Osteoblast (primary cell): ENCODE data around the gene CCR6. TPM values are rescaled to one million over a fixed set of nuclear protein-coding genes. Genes with fewer than 3 reads are reported as not detected.
"Not testable (repeated sequence)": the region's sequence is repeated elsewhere in the genome, so short reads cannot be mapped to it uniquely, and the experiment has no call there.

ENCODE experiments used
- DNase-seq: peaks from one replicate; pipeline ENCODE4 v3.0.0; 2011; ENCODE audit warnings: low spot score, mixed read lengths; ENCODE audit not compliant: insufficient read length; ENCODE audit errors: missing footprints
- H2AFZ ChIP-seq: 2 replicates; pipeline ENCODE4 v1.6.0; 2011; ENCODE audit warnings: mild to moderate bottlenecking, low read length
- H3K27ac ChIP-seq: 2 replicates; pipeline ENCODE4 v1.5.1; 2011; ENCODE audit warnings: mild to moderate bottlenecking, low read depth, low read length, moderate library complexity
- H3K27me3 ChIP-seq: 2 replicates; pipeline ENCODE4 v1.6.0; 2012; ENCODE audit warnings: mild to moderate bottlenecking, control low read depth, inconsistent platforms, low read length, moderate library complexity; ENCODE audit not compliant: insufficient read depth
- H3K36me3 ChIP-seq: 2 replicates; pipeline ENCODE4 v1.5.1; 2011; ENCODE audit warnings: mild to moderate bottlenecking, low read length, control low read depth, moderate library complexity; ENCODE audit not compliant: insufficient read depth
- H3K4me1 ChIP-seq: 2 replicates; pipeline ENCODE4 v1.5.1; 2011; ENCODE audit warnings: mild to moderate bottlenecking, low read length, control low read depth, moderate library complexity; ENCODE audit not compliant: insufficient read depth
- H3K4me2 ChIP-seq: 2 replicates; pipeline ENCODE4 v1.6.0; 2011; ENCODE audit warnings: mild to moderate bottlenecking, low read length; ENCODE audit not compliant: insufficient read depth
- H3K4me3 ChIP-seq: fragments of 200-600 bp; sonication (generic); 3 replicates; pipeline ENCODE4 v1.5.1; 2012; ENCODE audit warnings: mild to moderate bottlenecking, low read length, inconsistent platforms; ENCODE audit not compliant: insufficient read depth
- H3K79me2 ChIP-seq: 2 replicates; pipeline ENCODE4 v1.6.0; 2012; ENCODE audit warnings: mild to moderate bottlenecking, low read length, control low read depth, inconsistent platforms; ENCODE audit not compliant: insufficient read depth
- H3K9me3 ChIP-seq: 2 replicates; pipeline ENCODE4 v1.5.1; 2011; ENCODE audit warnings: low read depth, low read length, control low read depth
- H4K20me1 ChIP-seq: 2 replicates; pipeline ENCODE4 v1.6.0; 2012; ENCODE audit warnings: mild to moderate bottlenecking, low read length, control low read depth; ENCODE audit not compliant: insufficient read depth
- CTCF ChIP-seq: IDR thresholded peaks from 2 replicates; pipeline ENCODE4 v1.5.1; 2011; ENCODE audit warnings: mild to moderate bottlenecking, low read depth, low read length, moderate library complexity; ENCODE audit errors: extremely low read depth
- total RNA-seq: library from RNA; depleted of rRNA; stranded (reverse); fragments of >200 nt; gene quantifications from 2 replicates; pipeline ENCODE4 v1.2.3, GENCODE V29; 2012

CCR6 gene
- total RNA-seq, 1 donor: not detected

GRCh38 chr6:167079853-167080297, 43.0 kb upstream of the CCR6 start:
- Histone ChIP-seq H3K79me2 (no peaks in the 10 kb centered on the region), H3K4me2 (no peak overlapping the region), H4K20me1 (no peaks in the 10 kb centered on the region), H3K27ac (no peak overlapping the region), H3K4me1 (no peaks in the 10 kb centered on the region), H3K9me3 (no peaks in the 10 kb centered on the region), H3K4me3 (no peak overlapping the region), H3K27me3 (no peaks in the 10 kb centered on the region), H3K36me3 (no peaks in the 10 kb centered on the region), H2AFZ (no peak overlapping the region)
- DNase-seq: no peak
- no peak for TF ChIP-seq CTCF

GRCh38 chr6:167087857-167088354, 35.0 kb upstream of the CCR6 start:
- H3K4me1 ChIP-seq: no peaks in the 10 kb centered on the region
- H3K9me3 ChIP-seq: no peaks in the 10 kb centered on the region
- no peak for DNase-seq
- no peaks in the 10 kb centered on the region for H3K27me3 ChIP-seq
- H3K36me3 ChIP-seq: no peaks in the 10 kb centered on the region
- no peak overlapping the region for H3K27ac ChIP-seq
- no peaks in the 10 kb centered on the region for H3K79me2 ChIP-seq
- H2AFZ ChIP-seq: no peak overlapping the region
- no peak overlapping the region for H3K4me3 ChIP-seq
- TF ChIP-seq CTCF: no peak
- no peaks in the 10 kb centered on the region for H4K20me1 ChIP-seq
- H3K4me2 ChIP-seq: no peak overlapping the region

GRCh38 chr6:167088741-167089140, 34.2 kb upstream of the CCR6 start:
- not testable (repeated sequence) for H3K4me2 ChIP-seq, H3K79me2 ChIP-seq, DNase-seq, H3K4me3 ChIP-seq, H4K20me1 ChIP-seq, H3K27me3 ChIP-seq, H3K9me3 ChIP-seq, H3K4me1 ChIP-seq, H3K27ac ChIP-seq, H3K36me3 ChIP-seq, H2AFZ ChIP-seq

GRCh38 chr6:167089243-167090142, 33.4 kb upstream of the CCR6 start:
- H3K36me3 ChIP-seq: no peaks in the 10 kb centered on the region
- H3K4me3 ChIP-seq: no peak overlapping the region
- H3K27ac ChIP-seq: no peak overlapping the region
- no peaks in the 10 kb centered on the region for H3K27me3 ChIP-seq
- H3K79me2 ChIP-seq: no peaks in the 10 kb centered on the region
- H3K9me3 ChIP-seq: no peaks in the 10 kb centered on the region
- H3K4me2 ChIP-seq: no peak overlapping the region
- H3K4me1 ChIP-seq: no peaks in the 10 kb centered on the region
- no peaks in the 10 kb centered on the region for H4K20me1 ChIP-seq
- H2AFZ ChIP-seq: no peak overlapping the region
- DNase-seq: no peak
- TF ChIP-seq CTCF: no peak
